ENCODE results near the gene SYNGR4.

DNA sequence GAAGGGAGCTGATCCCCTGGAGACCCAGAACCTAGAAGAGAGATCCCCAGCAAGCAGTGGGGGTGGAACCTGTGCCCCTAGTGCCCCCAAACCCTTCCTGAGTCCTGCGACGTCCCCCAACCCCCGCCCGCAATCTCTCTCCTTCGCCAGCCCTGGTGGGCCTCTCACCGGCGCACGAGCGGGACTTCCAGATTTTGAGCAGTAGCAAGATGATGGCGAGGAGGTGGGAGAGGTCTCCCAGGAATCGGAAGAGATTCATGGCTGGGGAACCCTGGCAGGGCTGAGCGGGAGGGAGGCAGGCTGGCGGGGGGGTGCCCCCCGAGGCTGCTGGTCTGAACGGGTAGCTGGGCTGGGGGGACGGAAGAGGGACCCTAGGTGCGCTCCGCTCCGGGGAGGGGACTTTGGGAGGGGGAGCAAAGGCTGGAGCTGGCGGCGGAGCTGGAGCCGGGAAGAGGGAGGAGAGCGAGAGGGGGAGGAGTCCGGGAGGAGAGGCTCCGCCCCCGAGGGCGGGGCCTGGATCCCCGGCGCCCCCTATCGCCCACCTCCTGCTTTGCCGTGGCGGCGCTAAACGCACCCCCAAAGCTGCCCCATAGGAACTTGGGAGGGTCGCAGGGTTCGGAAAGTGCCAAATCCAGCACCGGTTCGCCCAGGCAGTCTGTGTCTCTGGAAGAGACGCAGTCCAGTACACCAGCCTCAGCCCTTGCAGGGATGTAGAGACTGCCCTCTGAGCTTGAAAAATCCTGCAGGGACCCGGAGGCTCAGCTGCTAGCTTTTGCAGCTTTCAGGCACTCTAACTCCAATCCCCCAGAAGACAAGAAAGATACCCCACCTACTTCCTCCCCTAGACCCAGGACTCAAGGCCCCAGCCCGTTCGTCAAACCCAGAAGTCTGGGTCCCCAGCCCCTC lies 27.2 kb downstream of the SYNGR4 start, which contains the start of gene KDELR1:
- TF ChIP-seq, protein P1, sequence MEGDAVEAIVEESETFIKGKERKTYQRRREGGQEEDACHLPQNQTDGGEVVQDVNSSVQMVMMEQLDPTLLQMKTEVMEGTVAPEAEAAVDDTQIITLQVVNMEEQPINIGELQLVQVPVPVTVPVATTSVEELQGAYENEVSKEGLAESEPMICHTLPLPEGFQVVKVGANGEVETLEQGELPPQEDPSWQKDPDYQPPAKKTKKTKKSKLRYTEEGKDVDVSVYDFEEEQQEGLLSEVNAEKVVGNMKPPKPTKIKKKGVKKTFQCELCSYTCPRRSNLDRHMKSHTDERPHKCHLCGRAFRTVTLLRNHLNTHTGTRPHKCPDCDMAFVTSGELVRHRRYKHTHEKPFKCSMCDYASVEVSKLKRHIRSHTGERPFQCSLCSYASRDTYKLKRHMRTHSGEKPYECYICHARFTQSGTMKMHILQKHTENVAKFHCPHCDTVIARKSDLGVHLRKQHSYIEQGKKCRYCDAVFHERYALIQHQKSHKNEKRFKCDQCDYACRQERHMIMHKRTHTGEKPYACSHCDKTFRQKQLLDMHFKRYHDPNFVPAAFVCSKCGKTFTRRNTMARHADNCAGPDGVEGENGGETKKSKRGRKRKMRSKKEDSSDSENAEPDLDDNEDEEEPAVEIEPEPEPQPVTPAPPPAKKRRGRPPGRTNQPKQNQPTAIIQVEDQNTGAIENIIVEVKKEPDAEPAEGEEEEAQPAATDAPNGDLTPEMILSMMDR (IDR thresholded peaks at IDR 0.05) = peak in 5 of 7 experiments; percentile 59 to 89 (median 85)
- TF ChIP-seq EP300 (IDR thresholded peaks at IDR 0.05) (no peak), POLR2A (IDR thresholded peaks at IDR 0.05) (no peak), POLR2AphosphoS5 (IDR thresholded peaks at IDR 0.05) (peak in 2 of 3 donors; percentile 43 to 63)
